Measurements from ENCODE around the gene CCDC107. TPM values are rescaled to one million over a fixed set of nuclear protein-coding genes. Genes with fewer than 3 reads are reported as not detected.
"Not testable (repeated sequence)": the region's sequence is repeated elsewhere in the genome, so short reads cannot be mapped to it uniquely, and the experiment has no call there.

CCDC107 gene
- polyA plus RNA-seq, 2 of the 4 experiments (the other 2 are of a cell fraction) = 13.3 to 20.7 TPM

GRCh38 chr9:35639631-35640030 lies 18.5 kb upstream of the CCDC107 start:
- ChIA-PET CTCF (interaction anchor here (0.8 to 1.6 kb wide), 7 partner anchors 8 to 90 kb away, joined by 3 to 6 read pairs (median 4); partner anchors contain the start of gene ARHGEF39), POLR2A (no interaction called here)
- ATAC-seq = no peak
- Histone ChIP-seq H3K9me3 (no peaks in the 10 kb centered on the region), H3K4me2 (no peak overlapping the region), H3K4me3 (no peak overlapping the region), H3K27ac (no peak overlapping the region), H3K4me1 (no peaks in the 10 kb centered on the region)
- WGBS (ENCODE audit: missing lambda C conversion rate) = 49% methylated on average over 1 of the region's 1 CpG
- FAIRE-seq = peak; percentile 18
- no peak for DNase-seq (ENCODE audit: low read depth in 1 of 2, low spot score in 1 of 2)
- no peak for TF ChIP-seq KDM1A (IDR thresholded peaks at IDR 0.05; ENCODE audit: low read depth)
- no peak for TF ChIP-seq ZSCAN20 (CRISPR knock-in tag; IDR thresholded peaks at IDR 0.05)
- TF ChIP-seq HES2 (IDR thresholded peaks at IDR 0.05) = no peak
- TF ChIP-seq POLR2A (IDR thresholded peaks at IDR 0.05; ENCODE audit: low read length) = no peak
- TF ChIP-seq CTCF (IDR thresholded peaks at IDR 0.05) = no peak
- TF ChIP-seq ZNF302 (CRISPR knock-in tag; IDR thresholded peaks at IDR 0.05) = no peak
- no peak for TF ChIP-seq ZC3H11A (IDR thresholded peaks at IDR 0.05)
- TF ChIP-seq, protein P1, sequence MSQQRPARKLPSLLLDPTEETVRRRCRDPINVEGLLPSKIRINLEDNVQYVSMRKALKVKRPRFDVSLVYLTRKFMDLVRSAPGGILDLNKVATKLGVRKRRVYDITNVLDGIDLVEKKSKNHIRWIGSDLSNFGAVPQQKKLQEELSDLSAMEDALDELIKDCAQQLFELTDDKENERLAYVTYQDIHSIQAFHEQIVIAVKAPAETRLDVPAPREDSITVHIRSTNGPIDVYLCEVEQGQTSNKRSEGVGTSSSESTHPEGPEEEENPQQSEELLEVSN (IDR thresholded peaks at IDR 0.05; ENCODE audit: borderline replicate concordance, low read depth) = no peak
- no peak for TF ChIP-seq ELK1 (IDR thresholded peaks at IDR 0.05; ENCODE audit: low read depth, low read length)
- no peak for TF ChIP-seq ZFP36 (IDR thresholded peaks at IDR 0.05; ENCODE audit: borderline replicate concordance, partially characterized antibody)
- no peak for TF ChIP-seq CBX8 (IDR thresholded peaks at IDR 0.05)

GRCh38 chr9:35640431-35640830 lies 17.7 kb upstream of the CCDC107 start:
- POLR2A ChIA-PET; H3K27ac ChIP-seq; FAIRE-seq; H3K4me2 ChIP-seq; DNase-seq (ENCODE audit: low read depth in 1 of 2, low spot score in 1 of 2); ATAC-seq; H3K4me3 ChIP-seq; H3K4me1 ChIP-seq; H3K9me3 ChIP-seq: not testable (repeated sequence)
- 90% methylated on average over 15 of the region's 15 CpGs for WGBS (ENCODE audit: missing lambda C conversion rate)
- CTCF ChIA-PET = interaction anchor here (1.3 to 1.6 kb wide), 6 partner anchors 11 to 56 kb away, joined by 3 to 6 read pairs (median 4); partner anchors contain the start of genes ARHGEF39, CCDC107 and RMRP

- H3K9me3 ChIP-seq; H3K4me1 ChIP-seq; ATAC-seq; H3K4me3 ChIP-seq; H3K27ac ChIP-seq; DNase-seq (ENCODE audit: low read depth in 1 of 2, low spot score in 1 of 2); POLR2A ChIA-PET; H3K4me2 ChIP-seq; FAIRE-seq: not testable (repeated sequence)
- 95% methylated on average over 3 of the region's 3 CpGs for WGBS (ENCODE audit: missing lambda C conversion rate)
- CTCF ChIA-PET = interaction anchor here (1.6 kb wide), 1 partner anchor 16 kb away, joined by 6 read pairs; the partner anchor contains the start of genes CCDC107 and RMRP
Observed at GRCh38 chr9:35641478-35641877, 16.6 kb upstream of the CCDC107 start.

DNA sequence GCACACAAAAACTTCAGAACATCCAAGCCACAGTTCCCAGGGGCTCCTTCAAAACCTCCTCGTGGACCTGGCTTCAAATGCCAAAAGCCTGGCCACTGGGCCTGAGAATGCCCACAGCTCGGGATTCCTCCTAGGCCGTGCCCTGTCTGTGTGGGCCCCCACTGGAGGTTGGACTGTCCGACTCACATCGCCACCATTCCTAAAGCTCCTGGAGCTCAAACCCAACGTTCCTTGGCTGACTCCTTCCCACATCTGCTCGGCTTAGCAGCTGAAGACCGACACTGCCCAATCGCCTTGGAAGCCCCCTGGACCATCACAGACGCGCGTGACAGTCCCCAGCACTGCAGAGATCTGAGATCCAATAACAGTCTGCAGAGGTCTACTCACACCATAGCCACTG lies 15.0 kb upstream of the CCDC107 start:
- Histone ChIP-seq H3K4me2 (no peak overlapping the region), H3K27ac (no peak overlapping the region), H3K9me3 (no peaks in the 10 kb centered on the region), H3K4me1 (peaks cover 9% of the 10 kb centered on the region), H3K4me3 (no peak overlapping the region)
- no peak for FAIRE-seq
- ChIA-PET POLR2A (interaction anchor here (0.7 kb wide), 1 partner anchor 14 kb away, joined by 5 read pairs; no protein-coding TSS in a partner anchor), CTCF (interaction anchor here (1.3 to 1.5 kb wide), 3 partner anchors 10 to 39 kb away, joined by 3 read pairs; no protein-coding TSS in a partner anchor)
- whole genome bisulfite sequencing (ENCODE audit: missing lambda C conversion rate) = 83% methylated on average over 12 of the region's 12 CpGs
- no peak for DNase-seq (ENCODE audit: low read depth in 1 of 2, low spot score in 1 of 2)
- ATAC-seq = no peak
- TF ChIP-seq CHD2 (IDR thresholded peaks at IDR 0.05; ENCODE audit: low read length, partially characterized antibody) (no peak), EP300 (IDR thresholded peaks at IDR 0.05) (no peak), ZFP36 (IDR thresholded peaks at IDR 0.05; ENCODE audit: borderline replicate concordance, partially characterized antibody) (no peak), CBX8 (IDR thresholded peaks at IDR 0.05) (no peak), HOXB13 (CRISPR knock-in tag; IDR thresholded peaks at IDR 0.05; ENCODE audit: low read depth) (no peak), HOXB5 (CRISPR knock-in tag; IDR thresholded peaks at IDR 0.05) (no peak), CEBPB (IDR thresholded peaks at IDR 0.05) (no peak), ELK1 (IDR thresholded peaks at IDR 0.05; ENCODE audit: low read depth, low read length) (no peak), CTCF (IDR thresholded peaks at IDR 0.05) (no peak), KDM1A (IDR thresholded peaks at IDR 0.05; ENCODE audit: low read depth) (no peak), RFX5 (IDR thresholded peaks at IDR 0.05) (no peak), BCL3 (IDR thresholded peaks at IDR 0.05) (no peak)
- TF ChIP-seq, protein P2, sequence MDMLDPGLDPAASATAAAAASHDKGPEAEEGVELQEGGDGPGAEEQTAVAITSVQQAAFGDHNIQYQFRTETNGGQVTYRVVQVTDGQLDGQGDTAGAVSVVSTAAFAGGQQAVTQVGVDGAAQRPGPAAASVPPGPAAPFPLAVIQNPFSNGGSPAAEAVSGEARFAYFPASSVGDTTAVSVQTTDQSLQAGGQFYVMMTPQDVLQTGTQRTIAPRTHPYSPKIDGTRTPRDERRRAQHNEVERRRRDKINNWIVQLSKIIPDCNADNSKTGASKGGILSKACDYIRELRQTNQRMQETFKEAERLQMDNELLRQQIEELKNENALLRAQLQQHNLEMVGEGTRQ (IDR thresholded peaks at IDR 0.05) = no peak

Data from A549 (cell line).